ENCODE results near the gene MOSPD3.

Gene MOSPD3

DNA sequence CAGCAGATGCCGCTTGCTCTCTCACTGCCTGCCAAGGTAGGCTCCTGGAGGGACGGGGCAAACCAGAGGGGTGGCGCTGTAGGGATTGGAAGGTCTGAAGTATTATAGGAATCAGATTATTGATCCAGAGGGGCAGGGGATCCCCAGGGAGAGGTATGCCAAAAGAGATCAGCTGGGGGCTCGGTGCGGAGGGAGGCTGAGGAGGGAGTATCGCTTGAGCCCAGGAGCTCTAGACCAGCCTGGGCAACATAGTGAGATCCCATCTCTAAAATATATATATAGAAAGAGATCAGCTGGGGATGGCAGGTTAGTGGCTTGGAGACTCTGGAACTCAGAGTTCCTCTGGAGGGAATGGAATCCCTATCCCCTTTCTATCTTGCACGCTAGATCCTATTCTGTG lies 17.2 kb upstream of the MOSPD3 start:
- no peak for DNase-seq

DNA sequence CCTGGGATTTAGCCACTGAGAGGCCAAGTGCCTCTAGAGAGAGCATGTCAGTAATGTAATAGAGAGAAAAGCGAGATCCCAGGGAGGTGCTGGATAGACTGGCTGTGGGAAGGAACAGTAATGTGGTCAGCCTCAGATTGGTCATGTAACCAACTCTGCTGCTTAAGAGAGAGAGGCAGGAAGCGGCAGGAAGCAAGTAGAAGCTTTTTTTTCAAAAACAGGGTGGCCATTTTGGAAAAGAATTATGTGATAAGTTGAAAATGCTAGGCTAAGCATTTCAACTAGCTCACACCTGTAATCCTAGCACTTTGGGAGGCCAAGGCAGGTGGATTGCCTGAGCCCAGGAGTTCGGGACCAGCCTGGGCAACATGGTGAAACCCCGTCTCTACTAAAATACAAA lies 13.9 kb upstream of the MOSPD3 start:
- no peak for DNase-seq

DNA sequence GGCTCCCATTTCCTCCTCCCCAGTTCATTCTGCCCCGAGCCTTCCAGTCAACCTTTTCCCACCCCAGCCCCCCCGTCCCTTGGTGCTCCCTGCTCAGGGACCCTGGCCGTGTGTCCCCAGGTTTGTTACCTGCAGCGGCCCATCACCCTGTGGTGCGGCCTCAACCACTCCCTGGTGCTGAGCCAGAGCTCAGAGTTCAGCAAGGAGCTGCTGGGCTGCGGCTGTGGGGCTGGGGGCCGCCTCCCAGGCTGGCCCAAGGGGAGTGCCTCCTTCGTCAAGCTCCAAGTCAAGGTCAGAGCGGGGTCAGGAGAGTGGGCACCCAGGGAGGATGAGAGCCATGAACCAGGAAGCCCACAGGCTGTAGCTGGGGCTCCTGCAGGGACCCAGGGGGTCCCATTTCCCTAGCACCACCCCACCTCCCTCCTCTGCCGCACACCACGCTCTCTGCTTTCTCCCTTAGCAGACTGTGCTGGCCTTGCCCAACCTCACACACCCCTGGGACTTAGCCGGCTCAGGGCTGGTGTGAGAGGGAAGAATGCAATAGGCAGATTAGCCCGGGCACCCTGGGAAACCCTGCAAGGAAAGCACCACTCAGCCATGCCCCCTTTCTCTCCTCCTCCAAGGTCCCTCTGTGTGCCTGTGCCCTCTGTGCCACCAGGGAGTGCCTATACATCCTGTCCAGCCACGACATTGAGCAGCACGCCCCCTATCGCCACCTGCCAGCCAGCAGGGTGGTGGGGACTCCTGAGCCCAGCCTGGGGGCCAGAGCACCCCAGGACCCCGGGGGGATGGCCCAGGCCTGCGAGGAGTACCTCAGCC lies 12.2 kb upstream of the MOSPD3 start:
- DNase-seq: no peak

DNA sequence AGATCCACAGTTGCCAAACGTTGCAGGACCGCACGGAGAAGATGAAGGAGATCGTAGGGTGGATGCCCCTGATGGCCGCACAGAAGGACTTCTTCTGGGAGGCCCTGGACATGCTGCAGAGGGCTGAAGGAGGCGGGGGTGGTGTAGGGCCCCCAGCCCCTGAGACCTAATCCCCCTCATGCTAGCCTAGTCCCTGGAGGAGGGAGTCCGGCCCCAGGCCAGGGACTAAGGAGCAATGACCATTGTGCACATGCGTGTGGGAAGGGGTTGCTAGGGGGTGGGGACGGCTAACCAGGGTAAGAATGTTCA lies 11.7 kb upstream of the MOSPD3 start:
- no peak for DNase-seq

DNA sequence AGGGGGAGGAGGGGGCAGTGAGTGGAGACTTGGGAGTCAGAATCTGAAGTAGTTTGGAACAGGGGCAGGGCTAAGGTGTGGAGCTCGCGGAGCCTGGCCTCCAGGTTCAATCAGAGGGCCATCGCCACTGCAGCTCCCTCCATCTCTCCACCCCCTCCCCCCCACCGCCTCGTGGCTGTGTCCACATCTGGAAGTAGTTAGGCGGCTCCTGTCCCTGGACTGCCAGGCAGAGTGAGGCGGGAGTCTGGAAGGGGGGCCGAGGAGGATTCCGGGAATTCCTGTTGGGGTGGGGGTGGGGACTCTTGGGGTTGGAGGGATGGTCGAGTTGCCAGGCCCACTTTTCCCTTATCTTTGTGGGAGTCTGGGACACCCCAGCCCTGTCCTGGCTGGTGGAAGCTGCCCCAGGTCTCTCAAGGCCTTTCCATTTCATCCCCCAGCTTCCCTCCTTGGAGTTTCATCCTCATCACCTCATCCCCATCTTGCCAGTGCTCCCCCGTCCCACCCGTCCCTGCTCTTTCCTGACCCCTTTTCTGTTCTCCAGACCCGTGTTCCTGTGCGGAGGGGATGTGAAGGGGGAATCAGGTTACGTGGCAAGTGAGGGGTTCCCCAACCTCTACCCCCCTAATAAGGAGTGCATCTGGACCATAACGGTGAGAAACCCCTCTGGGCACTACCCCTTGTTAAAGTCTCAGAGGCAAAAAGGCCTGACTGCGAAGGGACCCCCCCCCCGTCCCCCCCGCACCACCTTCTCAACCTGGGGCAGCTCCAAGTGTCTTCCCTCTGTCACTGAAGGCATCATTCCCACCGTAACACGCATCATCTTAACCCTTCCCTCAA lies 9.2 kb upstream of the MOSPD3 start:
- DNase-seq: no peak

DNA sequence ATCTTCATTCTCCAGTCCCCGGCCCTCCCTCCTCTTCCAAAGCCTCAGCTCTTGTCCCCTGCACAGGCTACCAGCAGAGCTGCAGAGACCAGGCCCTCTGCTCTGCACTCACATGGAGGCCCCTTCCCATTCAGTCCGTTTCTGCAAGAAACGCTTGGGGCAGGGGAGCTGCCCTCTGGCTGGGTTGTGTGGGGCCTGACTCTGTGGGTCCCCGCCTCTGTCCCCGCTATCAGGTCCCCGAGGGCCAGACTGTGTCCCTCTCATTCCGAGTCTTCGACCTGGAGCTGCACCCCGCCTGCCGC lies 8.7 kb upstream of the MOSPD3 start:
- no peak for DNase-seq

DNA sequence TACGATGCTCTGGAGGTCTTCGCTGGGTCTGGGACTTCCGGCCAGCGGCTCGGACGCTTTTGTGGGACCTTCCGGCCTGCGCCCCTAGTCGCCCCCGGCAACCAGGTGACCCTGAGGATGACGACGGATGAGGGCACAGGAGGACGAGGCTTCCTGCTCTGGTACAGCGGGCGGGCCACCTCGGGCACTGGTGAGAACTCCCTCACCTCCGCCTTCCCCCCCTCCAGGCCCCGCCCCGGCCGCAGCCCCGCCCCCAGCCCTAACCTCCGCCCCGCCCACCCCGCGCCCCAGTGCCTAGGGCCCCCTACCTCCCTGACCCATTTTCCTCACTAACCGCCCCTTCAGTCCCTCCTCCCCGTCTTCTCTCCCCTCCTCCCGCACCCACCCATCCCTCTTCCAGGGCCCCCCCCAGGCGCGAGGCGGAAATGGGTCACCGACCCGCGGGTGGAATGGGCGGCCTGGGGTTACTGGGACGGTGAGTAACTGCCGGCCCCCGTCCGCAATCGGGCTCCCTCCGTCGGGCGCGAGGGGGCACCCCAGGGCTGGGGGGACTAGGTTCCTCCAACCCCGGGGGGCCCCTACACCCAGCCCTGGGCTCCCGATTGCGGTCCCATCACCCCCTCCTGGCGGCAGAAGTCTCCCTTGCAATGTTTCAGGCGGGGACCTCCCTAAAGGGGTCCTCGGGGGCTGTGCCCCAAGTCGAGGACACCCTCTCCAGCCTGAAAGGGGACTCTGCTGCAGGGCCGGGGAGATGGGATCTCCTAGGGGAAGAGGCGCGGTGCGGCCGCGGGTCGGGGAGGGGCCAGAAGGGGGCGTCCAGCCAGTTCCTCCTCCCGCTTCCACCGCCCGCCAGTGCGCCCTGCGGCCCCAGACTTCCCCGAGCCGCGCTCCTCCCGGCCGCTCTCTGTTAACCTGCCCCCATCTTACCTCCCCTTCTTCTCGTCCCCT lies 8.0 kb upstream of the MOSPD3 start:
- DNase-seq: peak; percentile 7

DNA sequence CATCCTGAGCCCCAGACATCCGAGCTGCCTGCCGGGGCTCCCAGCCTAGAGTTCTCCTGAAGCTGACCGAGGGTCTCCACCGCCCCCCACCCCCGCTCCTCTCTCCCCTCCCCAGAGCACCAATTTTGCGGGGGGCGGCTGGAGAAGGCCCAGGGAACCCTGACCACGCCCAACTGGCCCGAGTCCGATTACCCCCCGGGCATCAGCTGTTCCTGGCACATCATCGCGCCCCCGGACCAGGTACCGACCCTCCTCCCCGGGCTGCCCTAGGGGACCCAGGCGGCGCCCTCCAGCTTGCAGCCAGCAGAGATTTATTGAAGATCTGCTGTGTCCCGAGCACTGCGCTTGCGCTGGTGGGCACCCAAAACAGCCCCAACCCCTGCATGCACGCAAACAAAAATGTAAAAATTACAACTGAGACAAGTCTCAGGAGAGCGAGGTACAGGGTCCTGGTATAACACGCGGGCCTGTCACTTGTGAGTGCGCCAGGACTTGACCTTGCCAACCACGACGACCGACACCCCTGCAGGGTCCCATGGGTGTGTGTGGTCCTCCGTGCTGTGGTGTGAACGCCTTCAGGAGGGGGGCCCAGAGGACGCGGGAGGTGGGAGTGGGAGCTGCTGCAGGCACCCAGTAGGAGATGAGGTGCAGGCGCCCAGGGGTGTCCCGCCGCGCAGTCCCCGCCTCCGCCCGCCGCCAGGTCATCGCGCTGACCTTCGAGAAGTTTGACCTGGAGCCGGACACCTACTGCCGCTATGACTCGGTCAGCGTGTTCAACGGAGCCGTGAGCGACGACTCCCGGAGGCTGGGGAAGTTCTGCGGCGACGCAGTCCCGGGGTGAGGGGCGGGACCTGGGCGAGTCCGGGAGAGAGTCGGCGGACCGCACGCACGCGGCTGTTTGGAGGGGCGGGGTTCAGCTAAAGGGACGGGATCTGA lies 7.1 kb upstream of the MOSPD3 start:
- DNase-seq: no peak

DNA sequence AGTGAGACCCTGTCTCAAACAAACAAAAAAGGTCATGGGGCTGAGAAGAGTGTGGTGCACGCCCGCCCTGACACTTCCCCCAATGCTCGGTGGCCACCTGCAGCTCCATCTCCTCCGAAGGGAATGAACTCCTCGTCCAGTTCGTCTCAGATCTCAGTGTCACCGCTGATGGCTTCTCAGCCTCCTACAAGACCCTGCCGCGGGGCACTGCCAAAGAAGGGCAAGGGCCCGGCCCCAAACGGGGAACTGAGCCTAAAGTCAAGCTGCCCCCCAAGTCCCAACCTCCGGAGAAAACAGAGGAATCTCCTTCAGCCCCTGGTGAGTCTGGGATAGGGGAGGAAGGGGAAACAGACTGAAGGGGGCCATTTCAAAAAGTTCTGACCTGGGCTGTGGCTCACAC lies 6.0 kb upstream of the MOSPD3 start:
- DNase-seq: no peak

DNA sequence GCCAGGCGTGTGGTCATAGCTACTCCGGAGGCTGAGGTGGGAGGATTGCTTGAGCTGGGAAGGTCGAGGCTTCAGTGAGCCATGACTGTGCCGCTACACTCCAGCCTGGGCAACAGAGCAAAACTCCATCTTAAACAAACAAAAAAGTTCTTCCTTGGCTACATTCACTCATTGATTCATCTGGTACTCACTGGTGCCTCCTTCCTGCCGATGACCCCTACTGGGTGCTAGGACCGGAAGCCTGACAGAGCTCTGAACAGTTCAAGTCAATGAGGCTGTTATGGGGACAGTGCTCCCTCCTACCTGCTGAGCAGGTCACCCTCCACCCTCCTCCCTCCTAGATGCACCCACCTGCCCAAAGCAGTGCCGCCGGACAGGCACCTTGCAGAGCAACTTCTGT lies 5.2 kb upstream of the MOSPD3 start:
- no peak for DNase-seq

DNA sequence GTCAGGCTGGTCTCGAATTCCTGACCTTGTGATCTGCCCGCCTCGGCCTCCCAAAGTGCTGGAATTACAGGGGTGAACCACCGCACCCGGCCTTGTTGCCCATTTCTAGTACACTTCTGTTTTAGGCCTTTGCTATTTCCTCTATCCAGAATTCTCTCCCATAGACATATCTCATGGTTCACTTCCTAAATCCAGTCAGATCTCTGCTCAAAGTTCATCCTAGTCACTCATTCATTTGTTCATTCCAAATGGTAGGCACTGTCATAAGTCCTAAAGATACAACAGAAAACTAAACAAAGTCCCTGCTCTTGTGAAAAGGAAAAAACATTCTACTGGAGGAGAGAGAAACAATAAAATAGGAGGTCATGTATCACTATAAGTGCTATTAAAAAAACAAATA lies 2.4 kb upstream of the MOSPD3 start:
- DNase-seq: no peak

DNA sequence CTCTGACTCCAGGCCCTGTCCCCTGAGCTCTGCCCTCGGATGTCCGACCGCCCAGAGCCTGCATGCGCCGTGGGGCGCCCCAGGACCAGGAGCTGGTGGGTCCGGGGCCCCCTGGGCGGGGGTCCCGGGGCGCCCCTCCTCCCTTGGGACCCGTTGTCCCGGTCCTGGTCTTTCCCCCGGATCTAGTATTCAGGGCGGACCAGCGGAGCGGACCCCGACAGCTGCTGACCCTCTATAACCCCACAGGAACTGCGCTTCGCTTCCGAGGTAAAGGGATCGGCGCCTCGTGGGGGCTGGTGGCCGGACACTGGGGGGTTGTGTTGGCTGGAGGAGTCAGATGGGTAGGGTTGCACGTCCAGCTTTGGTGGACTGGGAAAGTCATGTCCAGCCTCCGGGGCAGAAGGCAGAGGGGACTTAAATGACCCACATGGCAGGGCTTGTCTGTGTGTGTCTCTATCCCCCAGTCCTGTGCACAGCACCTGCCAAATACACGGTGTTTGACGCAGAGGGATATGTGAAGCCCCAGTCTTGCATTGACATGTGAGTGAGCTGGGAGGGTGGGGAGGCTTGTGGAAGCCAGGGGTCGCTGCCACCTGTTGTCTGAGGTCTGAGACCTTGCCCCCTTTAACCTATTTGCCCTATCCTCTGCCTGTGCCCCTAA lies 520 bp downstream of the MOSPD3 start:
- DNase-seq: no peak

DNA sequence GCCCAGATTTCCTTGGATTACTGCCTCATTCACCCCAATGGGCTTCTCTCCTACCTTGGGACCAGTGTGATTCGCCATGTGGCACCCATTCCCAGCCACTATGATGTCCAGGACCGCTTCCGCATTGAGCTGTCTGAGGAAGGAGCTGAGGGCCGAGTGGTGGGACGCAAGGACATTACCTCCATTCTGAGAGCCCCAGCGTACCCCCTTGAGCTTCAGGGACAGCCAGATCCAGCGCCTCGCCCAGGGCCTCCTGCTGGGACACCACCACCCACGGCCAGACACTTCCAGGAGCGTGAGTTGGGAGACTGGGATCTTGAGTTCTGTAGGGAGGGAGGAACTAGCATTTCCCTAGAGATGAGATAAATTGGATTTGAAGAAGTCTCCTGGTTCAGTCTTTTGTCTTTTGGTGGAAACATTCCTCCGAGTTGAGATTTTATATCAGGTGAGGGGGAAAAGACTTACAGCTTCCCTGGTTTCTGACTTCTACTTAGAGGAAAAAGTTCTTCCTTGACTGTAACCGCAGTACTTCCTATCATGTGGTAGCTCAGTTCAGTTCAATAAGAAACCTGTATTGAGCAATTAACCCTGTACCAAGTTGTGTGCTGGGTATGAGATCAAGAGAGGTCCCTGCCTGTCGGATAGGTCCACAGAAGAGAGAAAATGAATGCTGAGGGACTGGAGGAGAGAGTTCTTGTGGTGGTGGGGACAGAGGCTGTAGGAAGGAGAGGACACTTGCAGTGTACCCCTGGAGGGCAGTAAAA lies 1.3 kb downstream of the MOSPD3 start:
- no peak for DNase-seq

DNA sequence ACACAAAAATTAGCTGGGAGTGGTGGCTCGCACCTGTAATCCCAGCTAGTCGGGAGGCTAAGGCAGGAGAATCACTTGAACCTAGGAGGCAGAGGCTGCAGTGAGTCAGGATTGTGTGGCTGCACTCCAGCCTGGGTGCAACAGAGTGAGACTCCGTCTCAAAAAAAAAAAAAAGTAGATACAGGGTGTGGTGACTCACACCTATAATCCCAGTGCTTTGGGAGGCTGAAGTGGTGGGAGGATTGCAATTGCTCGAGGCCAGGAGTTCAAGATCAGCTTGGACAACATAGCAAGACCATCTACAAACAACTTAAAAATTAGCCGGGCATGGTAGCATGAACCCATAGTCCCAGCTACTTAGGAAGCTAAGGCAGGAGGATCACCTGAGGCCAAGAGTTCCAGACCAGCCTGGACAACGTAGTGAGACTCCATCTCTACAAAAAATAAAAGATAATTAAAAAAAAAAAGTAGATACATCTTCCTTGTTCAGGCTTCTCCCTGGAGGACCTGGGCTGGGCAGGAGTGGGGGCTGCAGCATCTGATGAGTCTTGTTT lies 2.0 kb downstream of the MOSPD3 start:
- no peak for DNase-seq

DNA sequence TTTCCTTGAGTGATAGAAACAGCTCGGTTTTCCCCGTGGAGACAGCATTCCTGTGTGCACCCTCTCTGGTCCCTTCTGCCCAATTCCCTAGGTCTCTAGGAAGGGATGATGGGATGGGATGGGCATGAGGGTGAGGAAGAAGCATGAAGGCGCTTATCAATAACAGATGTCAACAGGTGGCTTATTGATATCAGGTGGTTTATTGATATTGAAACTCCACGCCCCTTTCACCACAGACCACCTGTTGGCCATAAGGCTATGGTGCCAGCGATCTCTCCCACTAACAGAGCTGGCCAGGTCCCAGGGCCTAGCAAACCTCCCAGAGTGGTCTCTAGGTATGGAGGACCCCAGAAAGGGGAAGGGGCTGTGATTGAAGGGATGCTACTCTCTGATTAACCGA lies 7.9 kb downstream of the MOSPD3 start:
- DNase-seq: no peak

DNA sequence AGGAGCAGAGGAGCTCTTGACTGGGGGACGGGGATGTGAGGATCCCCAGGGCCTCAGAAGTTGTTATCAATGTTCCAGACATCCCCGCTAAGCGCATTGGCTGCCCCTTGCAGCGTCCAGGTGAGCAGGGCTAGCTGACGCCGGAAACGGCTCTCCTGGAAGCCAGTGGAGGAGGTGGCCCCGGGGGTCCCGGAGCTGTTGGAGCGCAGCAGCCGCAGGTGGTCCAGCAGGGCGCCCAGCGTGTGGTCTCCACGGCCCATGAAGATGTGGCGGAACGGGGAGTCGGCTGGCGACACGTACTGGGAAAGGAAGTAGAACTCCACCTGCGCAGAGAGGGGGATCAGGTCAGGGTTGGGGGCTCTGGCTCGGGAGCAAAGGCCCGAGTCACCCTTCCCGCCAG lies 8.5 kb downstream of the MOSPD3 start:
- no peak for DNase-seq

DNA sequence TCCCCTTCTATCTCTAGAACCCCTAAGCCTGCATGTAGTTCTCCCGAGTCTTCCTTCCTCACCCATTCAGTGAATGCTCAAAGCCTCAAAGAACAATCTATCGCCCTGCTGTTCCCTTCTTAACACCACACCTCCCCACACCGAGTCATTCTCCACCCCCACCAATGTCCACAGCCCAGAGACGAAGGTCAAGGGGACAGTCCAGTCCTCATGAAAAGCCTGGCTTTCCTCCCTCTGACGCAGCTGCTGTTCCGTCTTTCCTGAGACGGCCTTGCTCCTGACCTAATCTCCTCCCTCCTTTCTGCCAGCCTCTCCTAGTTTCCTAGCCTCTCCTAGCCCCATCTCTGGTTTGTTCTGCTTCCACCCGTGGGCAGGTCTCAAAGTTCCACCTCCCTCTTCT lies 9.2 kb downstream of the MOSPD3 start:
- DNase-seq: no peak

DNA sequence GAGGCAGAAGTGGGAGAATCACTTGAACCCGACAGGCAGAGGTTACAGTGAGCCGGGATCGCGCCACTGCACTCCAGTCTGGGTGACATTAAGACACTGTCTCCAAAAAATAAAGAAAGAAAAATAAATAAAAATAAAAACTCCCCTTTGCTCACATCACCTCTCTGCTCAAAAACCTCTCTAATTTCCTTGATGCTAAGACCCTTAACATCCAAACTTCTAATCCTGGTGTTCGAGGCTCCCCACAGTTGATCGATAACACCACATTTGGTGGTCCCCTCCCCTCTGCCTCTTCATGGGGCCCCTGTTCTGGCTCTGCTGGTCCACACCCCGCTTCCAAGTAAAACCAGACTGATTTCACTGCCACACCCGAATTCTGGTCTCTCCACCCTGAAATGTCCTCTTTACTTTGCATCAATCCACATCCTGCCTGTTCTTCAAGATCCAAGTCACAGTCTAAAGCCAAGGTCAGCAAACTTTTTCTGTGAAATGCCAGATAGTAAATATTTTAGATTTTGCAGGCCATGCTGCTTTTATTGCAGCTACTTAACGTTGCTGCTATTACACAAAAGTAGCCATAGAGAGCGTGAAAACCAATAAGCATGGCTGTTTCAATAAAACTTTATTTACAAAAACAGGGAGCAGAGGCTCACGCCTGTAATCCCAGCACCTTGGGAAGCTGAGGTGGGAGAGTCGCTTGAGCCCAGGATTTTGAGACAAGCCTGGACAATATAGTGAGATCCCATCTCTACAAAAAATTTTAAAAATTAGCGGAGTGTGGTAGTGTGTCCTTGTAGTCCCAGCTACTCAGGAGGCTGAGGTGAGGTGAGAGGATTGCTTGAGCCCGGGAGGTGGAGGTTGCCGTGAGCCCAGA lies 11.8 kb downstream of the MOSPD3 start:
- DNase-seq: no peak

DNA sequence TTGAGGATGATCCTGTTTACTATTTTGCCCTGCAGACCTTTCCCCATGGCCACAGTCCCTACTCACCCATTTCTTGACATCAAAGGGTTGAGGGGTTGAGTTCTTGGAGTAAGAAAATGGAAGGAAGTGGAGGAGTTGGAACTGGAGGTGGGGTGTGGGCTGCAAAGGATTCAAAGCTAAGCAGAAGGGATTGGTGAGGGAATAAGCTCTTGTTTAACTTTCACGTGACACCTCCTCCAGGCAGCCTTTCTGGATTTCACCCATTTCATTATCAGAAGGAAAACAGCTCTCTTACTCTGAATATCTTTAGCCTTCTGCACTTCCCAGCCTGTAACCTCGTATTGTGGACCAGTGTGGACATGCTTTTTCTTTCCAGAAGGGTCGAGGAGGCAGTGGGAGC lies 13.7 kb downstream of the MOSPD3 start:
- no peak for DNase-seq

Data from NCI-H2029 (cell line).